NOMO-1 treated with DMSO at 0.1 percent for 48 hours (cell line): Measurements from ENCODE around the gene SIRT1.
"Not testable (repeated sequence)": the region's sequence is repeated elsewhere in the genome, so short reads cannot be mapped to it uniquely, and the experiment has no call there.

Experiments
- DNase-seq: peaks from one replicate; lab custom pipeline; 2025; ENCODE audit not compliant: unreplicated experiment; lab: John Stamatoyannopoulos, UW

SIRT1 gene

DNA sequence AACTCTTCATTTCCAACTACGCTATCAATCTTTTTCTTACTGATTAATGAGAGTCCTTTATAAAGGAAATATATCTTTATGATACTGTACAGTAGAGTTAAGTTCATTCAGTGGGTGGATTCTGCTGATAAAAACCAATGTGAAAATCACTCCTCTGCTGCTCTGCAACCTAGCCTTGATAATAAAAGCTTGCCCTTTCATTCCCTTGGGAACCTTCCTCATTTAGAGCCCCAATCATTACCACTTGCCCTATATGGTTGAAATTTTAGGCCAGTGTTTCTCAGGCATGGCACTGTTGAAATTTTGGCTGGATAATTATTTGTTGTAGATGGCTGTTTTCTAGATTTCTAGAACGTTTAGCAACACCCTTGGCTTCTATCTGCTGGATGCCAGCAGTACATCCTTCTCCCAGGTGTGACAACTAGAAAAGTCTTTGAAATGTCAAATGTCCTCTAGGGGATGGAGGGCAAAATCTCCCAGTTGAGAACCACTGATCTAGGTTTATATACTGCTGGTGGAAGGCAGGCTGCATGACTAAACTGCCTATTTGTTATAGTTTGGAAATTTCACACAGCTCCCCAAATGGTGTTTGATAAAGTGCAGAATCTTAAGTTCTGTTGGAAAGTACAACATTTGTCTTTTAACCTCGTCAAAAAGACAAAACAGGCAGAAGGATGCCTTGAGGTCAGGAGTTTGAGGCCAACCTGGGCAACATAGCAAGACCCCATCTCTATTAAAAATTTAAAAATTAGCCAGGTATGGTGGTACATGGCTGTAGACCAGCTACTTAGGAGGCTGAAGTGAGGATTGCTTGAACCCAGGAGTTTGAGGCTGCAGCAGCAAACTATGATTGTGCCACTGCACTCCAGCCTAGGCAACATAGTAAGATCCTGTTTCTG, 8.9 kb upstream of the SIRT1 start:
- no peak for DNase-seq

DNA sequence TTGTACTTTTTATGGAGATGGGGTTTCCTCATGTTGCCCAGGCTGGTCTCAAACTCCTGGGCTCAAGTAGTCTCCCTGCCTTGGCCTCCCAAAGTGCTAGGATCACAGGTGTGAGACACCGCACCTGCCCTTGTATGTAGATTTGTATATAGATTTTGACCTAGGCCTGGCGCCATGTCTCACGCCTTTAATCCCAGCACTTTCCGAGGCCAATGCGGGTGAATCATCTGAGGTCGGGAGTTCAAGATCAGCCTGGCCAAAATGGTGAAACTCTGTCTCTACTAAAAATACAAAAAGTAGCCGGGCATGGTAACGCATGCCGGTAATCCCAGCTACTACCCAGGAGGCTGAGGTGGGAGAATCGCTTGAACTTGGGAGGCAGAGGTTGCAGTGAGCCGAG, 7.0 kb upstream of the SIRT1 start:
- not testable (repeated sequence) for DNase-seq

DNA sequence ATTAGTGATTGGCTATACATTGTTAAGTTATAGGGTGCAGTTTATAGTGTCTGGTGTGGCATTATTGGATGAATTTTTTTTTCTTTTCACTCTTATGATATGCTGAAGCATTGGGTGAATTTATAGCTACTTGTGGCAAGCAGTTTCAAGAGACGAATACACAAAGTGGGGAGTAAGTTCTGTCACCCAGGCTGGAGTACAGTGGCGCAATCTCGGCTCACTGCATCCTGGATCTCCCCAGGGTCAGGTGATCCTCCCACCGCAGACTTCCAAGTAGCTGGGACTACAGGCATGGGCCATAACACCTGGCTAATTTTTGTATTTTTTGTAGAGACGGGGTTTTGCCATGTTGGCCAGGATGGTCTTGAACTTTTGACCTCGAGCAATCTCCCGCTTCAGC, 6.3 kb upstream of the SIRT1 start:
- no peak for DNase-seq

DNA sequence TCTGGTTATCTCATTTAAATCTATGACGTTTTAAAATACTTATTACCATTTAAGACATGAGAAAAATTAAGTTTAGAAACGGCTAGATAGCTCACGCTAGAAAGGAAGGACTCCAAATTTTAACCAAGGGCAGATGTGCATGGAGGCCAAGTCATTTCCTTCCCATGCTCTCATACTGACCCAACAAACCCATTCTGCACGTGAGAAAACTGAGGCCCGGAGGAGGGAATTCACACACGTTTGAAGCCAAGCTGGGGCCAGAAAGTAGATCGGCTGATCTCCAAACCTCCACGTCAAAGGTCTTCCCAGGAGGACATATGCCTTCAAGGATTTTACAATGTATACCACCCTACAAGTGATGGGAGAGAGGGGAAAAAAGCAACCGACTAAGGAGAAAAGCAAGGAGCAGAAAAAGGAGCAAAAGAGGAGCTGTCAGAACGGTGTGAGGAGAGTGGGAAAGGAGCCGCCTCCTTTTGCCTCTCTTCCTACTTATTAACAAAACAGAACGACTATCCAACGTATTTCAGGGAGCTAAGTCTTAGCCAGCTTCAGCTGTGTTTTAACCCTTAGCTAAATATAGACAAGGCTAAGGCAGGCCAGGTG, 645 bp upstream of the SIRT1 start:
- no peak for DNase-seq

DNA sequence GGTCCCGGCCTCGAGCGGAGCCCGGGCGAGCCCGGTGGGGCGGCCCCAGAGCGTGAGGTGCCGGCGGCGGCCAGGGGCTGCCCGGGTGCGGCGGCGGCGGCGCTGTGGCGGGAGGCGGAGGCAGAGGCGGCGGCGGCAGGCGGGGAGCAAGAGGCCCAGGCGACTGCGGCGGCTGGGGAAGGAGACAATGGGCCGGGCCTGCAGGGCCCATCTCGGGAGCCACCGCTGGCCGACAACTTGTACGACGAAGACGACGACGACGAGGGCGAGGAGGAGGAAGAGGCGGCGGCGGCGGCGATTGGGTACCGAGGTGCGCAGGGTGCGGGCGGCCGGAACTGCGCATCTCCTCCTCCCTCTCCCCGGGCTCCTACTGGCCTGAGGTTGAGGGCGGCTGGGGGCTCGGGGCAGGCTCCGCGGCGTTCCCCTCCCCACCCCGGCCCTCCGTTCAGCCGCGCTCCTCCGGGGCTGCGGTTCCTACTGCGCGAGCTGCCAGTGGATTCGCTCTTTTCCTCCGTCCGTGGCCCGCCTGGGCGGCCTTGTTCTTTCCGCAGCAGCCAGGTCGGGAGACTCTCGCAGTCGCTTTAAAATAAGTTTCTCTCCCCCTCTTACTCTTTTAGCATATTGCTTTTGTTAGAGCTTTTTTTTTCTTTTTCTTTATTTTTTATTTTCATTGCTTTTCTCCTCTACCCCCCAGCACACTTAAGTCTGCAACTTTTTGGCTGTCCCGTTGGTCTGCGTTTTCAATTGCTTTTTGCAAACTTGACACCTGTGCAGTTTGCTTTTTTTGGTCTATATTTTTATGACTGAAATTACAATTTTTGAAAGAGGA, 600 bp downstream of the SIRT1 start:
- peak; percentile 71 for DNase-seq

DNA sequence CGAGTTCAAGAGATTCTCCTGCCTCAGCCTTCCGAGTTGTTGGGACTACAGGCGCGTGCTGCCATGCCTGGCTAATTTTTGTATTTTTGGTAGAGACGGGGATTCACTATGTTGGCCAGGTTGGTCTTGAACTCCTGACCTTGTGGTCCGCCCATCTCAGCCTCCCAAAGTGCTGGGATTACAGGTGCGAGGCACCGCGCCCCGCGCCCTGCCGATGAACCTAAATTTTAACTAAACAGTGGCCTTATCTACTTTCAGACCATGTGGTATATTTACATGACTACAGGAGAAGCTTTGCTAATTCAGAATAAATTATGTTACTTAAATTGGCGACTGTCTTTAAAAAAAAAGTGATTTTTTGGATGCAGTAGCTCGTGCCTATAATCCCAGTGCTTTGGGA, 9.2 kb downstream of the SIRT1 start:
- no peak for DNase-seq

DNA sequence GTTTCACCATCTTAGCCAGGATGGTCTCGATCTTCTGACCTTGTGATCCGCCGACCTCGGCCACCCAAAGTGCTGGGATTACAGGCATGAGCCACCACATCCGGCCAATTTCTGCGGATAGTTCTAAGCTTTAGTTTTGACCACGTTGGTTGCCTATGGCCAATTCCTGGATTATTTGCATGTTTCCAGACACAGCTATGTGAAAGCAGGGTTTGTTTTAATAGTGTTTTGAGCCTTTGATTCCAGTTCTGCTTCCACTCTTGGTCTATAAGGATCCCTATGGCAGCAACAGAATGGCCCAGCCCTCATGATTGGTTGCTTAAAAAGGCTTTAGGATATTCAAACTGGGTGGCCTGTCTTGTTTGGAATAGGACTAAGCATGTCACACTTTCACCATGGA, 19.1 kb downstream of the SIRT1 start:
- no peak for DNase-seq

DNA sequence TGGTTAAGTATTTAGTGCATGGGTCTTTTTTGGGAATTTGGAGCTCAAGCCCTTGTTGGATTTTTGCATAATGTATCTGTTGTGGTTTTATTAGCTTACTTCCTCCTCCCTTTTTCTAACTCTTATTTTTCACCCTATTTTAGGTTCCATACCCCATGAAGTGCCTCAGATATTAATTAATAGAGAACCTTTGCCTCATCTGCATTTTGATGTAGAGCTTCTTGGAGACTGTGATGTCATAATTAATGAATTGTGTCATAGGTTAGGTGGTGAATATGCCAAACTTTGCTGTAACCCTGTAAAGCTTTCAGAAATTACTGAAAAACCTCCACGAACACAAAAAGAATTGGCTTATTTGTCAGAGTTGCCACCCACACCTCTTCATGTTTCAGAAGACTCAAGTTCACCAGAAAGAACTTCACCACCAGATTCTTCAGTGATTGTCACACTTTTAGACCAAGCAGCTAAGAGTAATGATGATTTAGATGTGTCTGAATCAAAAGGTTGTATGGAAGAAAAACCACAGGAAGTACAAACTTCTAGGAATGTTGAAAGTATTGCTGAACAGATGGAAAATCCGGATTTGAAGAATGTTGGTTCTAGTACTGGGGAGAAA, 28.0 kb downstream of the SIRT1 start:
- no peak for DNase-seq

DNA sequence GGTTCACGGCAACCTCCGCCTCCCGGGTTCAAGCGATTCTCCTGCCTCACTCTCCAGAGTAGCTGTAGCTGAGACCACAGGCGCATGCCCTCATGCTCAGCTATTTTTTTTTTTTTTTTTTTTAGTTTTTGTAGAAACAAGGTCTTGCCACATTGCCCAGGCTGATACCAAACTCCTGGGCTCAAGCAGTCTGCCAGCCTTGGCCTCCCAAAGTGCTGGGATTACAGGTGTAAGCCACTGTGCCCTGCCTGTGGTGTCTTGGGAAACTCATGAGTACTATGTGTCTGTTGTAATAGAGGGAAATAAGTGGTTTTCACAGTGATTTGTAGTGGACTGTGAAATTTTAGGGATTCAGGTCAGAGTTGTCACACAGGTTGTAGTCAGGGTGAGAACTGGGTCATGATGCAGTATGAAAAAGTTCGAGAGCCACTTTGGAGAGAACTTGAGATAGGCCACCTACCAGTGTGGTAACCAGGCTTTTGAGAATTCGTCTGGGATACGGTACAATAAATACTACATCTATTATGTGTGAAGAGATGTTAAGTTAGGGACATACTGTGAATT, 30.4 kb downstream of the SIRT1 start:
- no peak for DNase-seq

DNA sequence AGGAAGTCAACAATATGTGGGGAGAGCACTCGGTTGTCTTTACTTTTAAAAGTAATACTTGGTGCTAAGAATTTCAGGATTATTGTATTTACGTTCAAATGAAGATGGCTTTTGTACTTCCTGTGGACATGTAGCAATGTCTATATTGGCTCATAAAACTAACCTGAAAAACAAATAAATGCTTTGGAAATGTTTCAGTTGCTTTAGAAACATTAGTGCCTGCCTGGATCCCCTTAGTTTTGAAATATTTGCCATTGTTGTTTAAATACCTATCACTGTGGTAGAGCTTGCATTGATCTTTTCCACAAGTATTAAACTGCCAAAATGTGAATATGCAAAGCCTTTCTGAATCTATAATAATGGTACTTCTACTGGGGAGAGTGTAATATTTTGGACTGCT, 32.7 kb downstream of the SIRT1 start:
- no peak for DNase-seq

DNA sequence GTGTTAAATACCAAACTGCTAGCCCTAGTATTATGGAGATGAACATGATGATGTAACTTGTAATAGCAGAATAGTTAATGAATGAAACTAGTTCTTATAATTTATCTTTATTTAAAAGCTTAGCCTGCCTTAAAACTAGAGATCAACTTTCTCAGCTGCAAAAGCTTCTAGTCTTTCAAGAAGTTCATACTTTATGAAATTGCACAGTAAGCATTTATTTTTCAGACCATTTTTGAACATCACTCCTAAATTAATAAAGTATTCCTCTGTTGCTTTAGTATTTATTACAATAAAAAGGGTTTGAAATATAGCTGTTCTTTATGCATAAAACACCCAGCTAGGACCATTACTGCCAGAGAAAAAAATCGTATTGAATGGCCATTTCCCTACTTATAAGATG, 33.2 kb downstream of the SIRT1 start:
- no peak for DNase-seq

DNA sequence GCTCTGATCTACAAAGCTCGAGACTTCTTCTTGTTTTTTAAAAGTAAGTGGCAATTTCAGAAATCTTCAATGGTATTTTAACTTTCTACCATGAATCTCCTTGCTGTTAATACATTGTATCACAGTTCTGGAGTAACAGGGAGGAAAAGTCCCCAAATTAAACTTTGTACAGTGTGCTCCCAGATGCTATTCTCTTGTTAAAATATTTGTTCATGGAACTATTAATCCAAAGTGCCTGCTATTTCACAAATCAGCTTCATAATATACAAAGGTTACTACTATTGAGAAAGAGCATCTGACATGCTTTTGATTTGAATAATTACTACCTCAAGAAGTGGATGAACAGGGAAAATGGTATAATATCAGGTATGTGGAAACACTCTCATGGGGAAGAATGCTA, 36.6 kb downstream of the SIRT1 start:
- DNase-seq: no peak

DNA sequence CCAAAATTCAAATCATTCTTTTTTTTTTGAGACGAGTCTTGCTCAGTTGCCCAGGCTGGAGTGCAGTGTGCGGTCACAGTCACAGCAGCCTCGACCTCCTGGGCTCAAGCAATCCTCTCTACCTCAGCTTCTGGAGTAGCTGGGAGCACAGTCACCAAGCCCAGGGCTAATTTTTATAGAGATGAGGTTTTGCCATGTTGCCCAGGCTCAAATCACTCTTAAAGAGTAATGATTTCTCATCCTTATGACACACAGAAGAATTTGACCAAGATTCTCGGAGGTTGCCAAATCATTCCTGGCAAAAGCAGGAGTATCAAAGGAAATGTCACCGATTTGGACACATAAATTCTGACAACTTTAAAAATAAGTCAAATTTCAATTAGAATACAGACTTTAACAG, 39.1 kb downstream of the SIRT1 start:
- no peak for DNase-seq

DNA sequence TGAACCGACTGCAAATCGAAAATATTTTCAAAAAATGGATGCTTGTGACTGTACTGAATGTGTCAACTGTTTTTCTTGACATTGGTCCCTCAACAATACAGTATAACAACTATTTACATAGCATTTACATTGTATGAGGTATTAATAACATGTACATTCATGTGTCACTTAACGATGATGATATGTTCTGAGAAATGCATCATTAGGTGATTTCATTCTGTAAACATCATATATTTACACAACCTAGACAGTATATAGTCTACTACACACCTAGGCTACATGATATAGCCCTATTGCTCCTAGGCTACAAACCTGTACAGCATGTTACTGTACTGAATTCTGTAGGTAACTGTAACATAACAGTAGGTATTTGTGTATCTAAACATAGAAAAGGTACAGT, 39.7 kb downstream of the SIRT1 start:
- DNase-seq: no peak

DNA sequence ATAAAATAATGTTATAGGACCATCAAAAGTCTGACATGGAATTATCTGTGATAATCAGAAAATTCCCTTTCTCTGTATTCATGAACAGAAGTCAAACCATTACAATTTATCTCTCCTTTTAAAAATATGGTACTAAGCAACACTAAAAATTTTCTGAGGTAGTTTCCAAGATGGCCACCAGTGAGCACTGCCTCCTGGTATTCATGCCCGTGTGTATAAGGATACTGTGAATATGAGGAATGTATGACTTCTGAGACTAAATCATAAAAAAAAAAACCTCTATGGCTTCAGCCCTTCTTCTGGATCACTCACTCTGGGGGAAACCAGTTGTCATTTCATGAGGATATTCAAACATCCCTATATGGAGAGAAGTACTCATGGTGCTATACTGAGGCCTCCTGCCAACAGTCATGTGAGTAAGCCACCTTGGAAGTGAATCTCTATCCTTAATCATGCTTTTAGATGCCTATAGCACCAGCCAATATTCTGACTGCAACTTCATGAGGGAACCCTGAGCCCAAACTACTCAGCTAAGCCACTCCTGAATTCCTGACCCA, 41.1 kb downstream of the SIRT1 start:
- no peak for DNase-seq

DNA sequence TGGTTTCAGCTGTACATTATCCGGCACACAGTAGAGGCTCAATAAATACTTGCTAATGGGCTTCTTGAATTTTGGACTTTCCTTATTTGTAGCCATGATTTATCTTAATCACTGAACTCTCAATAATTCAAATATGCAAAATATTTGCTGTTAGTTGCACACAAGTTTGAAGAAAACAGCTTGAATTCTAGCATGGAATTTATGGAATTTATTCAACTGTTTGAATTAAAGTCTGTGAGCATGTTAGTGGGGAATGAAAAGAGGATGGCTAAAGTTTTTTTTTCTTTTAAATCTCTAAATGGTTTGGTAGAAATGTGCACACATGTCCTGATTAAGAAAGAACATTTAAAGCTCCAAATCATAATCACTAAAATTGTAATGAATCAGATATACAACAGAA, 42.5 kb downstream of the SIRT1 start:
- no peak for DNase-seq

DNA sequence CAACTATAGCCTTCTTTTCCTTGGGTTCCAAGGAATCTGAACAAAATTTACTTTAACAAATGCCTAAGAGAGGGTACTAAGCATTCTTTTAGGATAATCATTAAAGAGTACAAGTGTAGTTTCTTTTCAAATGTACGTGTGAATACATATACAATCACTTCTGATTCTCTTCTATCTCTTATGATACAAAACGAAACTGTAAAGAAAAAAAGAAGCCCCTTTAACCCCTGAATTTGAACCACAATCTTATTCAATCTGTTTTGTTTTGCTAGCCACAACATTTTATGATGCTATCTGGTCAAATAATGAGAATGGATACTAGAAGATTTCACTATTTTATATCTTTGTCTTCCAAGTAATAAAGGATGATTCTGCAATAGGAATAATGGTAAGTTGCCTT, 48.7 kb downstream of the SIRT1 start:
- no peak for DNase-seq

DNA sequence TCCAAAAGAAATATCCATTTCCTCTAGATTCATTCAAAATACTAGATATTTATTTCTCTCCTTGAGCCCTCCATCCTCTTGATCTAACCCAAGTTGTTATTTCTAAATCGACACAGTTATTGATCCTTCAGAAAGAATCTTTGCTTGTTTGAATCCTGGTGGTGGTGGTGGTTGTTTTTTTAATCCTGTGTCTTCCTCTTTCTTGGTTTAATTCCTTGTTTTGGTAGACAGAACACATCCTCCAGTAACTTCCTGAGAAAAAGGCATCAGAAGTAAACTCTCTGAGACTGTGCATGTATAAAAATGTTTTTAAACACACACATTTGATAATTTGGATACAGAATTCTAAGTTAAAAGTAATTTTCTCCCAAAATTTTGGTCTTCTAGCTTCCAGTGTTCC, 49.9 kb downstream of the SIRT1 start:
- peak; percentile 2 for DNase-seq

DNA sequence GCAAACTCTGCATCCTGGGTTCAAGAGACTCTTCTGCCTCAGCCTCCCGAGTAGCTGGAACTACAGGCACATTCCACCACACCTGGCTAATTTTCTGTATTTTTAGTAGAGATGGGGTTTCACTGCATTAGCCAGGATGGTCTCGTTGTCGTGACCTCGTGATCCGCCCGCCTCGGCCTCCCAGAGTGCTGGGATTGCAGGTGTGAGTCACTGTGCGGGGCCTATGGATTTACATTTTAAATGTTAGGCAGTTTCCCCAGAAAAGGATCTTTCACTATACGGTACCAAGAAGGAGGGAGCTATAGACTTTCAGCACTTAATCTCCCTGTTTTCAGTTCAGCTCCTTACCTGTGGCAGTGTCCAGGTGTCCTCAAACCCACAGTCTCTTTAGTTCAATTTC, 50.8 kb downstream of the SIRT1 start:
- no peak for DNase-seq

DNA sequence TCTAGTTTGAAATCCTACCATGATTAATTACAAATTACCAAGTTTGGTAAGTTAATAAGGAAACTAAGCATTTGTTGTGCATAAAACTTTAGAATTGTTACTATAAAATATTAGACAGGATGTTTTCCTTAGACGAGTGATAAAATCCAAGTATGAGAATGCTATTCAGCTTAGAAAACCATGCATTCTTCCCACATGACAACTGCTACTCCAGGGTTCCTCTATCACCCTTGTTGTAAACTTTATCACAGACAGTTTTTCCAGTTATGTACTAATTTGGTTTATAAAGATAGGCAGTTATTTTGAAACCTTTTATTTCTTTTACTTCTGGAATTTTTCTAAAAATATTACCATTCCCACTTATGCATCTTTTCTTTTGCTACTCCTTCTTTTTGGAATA, 52.0 kb downstream of the SIRT1 start:
- DNase-seq: no peak

DNA sequence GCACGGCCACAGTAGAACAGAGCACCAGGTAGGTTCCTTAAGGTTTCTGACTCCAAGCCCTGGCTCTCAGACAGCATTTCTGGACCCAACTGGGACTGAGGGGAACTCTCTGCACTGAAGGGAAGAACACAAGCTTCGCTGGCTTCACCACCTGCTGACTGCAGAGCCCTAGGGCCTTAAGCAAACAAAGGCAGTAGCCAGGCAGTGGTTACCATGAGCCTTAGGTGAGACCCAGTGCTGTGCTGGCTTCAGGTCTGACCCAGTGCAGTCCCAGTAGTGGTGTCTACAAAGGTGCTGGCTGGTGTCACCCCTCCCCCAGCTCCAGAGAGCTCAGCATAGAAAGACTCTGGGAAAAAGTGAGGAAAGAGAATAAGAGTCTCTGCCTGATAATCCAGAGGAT, 59.5 kb downstream of the SIRT1 start:
- no peak for DNase-seq
